HG03060 (cell line): ENCODE results near the gene RNASE2.
"Not testable (repeated sequence)": the region's sequence is repeated elsewhere in the genome, so short reads cannot be mapped to it uniquely, and the experiment has no call there.

Experiments
- ATAC-seq: cut with Tn5 transposase; IDR thresholded peaks from one replicate; pipeline ENCODE4 v1.9.1; 2021; ENCODE audit warnings: low read depth, moderate number of reproducible peaks; ENCODE audit not compliant: unreplicated experiment

RNASE2 gene

DNA sequence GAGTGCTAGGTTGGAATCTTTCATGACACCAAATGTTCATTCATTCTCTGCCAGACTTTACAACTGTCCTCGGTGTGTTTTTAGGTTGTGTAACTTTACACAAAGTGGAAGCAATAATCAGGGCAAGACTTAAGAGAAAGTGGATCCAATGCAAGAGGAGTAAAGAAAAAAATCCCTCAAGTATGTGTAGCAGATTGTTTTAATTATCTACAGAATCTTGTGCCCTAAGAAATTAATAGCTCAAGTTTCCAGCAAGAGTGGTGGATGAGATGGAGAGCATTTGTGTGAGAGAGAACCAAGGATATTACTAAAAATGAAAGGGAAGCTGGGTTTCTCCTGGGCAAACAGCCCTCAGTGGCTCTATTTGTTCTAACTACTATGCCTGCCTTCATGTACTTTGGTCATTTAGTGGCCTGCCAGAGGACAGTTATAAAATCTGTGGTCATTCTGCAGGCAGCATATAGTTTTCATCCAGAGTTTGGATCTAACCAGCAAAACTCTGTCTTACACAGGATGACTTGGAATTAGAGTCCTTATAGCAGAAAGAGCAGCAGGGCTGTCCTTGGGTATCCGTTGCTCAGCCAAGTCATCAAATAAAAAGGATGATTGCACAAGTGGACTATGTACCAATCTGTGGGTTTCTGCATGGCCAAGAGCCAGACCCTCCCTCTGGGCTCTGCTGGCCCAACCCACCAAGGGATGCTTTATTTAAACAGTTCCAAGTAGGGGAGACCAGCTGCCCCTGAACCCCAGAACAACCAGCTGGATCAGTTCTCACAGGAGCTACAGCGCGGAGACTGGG lies at the start of gene RNASE2:
Gene RNASE2 (plus strand): TSS at position 752 of the 802 bp plus-strand sequence. CDS start 285 bp downstream, outside the sequence.
- ATAC-seq = not testable (repeated sequence)

DNA sequence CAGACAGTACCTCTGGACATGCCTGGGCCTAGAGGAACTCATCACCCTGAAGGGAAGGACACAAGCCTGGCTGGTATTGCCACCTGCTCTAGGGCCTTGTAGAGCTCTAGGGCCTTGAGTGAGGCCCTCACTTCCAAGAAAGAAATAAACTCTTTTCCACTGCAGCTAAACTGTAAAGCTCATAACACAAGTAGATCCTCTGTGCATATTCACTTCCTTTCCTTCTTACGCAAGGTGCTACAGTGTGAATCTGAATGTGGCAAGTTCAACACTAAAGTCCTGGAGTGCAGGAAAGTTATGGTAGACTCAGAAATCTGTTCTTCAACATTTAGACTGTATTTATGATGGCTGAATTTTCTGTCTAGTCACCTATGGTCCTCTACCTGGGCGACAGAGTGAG lies 49.6 kb upstream of the RNASE2 start:
- ATAC-seq = no peak

DNA sequence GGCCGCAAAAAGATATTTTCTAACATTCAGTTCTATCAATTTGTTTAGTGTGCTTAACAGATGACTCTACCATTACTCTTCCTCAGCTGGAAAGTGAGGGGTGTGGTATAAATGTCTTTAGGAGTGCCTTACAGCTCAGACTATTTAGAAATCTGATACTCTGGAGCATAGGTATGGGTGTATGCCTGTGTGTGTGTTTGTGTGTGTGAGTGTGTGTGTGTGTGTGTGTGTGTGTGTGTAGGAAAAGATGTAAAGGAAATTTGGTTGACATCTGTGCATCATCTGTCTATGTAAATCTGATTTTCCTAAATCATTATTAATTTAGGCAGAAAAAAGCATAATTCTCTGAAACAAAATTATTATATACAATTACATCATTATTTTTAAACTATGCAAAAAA lies 48.1 kb upstream of the RNASE2 start:
- no peak for ATAC-seq

DNA sequence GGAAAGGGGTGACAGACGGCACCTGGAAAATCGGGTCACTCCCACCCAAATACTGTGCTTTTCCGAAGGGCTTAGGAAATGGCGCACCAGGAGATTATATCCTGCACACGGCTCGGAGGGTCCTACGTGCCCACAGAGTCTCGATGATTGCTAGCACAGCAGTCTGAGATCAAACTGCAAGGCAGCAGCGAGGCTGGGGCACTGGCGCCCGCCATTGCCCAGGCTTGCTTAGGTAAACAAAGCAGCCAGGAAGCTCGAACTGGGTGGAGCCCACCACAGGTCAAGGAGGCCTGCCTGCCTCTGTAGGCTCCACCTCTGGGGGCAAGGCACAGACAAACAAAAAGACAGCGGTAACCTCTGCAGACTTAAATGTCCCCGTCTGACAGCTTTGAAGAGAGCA lies 44.5 kb upstream of the RNASE2 start:
- ATAC-seq = not testable (repeated sequence)

DNA sequence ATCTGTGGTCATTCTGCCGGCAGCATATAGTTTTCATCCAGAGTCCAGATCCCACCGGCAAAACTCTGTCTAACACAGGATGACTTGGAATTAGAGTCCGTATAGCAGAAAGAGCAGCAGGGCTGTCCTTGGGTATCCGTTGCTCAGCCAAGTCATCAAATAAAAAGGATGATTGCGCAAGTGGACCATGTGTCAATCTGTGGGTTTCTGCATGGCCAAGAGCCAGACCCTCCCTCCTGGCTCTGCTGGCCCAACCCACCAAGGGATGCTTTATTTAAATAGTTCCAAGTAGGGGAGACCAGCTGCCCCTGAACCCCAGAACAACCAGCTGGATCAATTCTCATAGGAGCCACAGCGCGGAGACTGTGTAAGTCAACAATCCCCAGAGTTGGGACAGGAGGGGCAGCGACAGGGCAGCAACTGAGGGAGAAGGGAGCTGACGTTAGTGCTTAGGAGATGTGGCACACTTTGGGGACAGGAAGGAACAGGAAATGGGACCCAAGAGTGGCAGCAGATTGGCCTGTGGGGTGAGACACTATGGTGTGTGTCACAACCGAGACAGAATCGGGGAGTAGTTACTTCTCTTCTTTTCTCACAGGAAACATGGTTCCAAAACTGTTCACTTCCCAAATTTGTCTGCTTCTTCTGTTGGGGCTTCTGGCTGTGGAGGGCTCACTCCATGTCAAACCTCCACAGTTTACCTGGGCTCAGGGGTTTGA lies 36.1 kb upstream of the RNASE2 start:
- ATAC-seq = not testable (repeated sequence)

DNA sequence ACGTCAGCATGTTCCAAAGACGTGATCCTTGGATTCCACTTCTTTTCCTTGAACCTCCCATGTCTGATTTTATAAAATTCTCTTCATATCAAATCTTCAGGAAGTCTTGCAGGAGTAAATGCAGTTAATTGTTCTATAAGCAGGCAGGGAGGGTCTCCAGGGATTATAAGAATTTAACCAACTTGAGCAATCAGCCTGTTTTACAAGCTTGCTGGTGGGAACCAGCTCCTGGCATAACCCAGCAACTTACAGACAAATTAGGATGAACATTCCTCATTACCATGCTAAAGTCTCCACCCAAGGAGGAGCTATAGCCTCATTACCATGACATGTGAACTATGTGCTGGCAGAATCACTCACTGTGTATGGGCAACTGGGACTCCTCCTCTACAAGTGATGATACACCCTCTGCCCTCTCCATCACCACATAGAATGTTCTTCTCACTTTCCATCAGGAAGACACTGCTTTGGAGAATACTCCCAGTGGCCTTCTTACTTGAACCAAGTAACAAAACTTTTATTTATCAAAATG lies 31.5 kb upstream of the RNASE2 start:
- not testable (repeated sequence) for ATAC-seq

DNA sequence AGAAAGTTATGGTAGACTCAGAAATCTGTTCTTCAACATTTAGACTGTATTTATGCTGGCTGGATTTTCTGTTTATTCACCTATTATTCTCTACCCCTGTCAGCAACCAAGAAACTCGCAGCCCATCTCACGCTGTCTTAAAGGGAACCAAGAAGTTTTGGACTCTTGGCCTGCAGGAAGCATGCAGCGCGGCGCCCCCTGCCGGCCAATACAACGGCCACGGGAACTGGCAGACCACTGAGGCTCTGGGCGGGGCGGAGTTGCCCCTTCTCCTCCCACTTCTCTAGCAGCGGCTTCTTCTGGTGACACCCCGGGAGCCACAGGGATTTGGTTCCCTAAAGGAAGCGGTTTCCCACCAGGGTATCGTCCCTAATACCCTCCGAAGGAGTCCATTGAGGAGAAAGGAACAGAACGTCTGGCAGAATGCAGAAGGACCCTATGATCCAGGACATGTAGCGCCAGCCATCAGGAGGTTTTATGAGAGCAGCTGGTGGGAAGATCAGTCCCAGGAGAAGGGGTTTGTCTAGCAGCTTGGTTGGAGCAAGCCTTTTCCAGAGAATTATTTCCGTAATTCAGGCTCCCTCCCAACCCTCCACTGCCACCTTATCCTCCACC lies 21.0 kb upstream of the RNASE2 start:
- no peak for ATAC-seq

DNA sequence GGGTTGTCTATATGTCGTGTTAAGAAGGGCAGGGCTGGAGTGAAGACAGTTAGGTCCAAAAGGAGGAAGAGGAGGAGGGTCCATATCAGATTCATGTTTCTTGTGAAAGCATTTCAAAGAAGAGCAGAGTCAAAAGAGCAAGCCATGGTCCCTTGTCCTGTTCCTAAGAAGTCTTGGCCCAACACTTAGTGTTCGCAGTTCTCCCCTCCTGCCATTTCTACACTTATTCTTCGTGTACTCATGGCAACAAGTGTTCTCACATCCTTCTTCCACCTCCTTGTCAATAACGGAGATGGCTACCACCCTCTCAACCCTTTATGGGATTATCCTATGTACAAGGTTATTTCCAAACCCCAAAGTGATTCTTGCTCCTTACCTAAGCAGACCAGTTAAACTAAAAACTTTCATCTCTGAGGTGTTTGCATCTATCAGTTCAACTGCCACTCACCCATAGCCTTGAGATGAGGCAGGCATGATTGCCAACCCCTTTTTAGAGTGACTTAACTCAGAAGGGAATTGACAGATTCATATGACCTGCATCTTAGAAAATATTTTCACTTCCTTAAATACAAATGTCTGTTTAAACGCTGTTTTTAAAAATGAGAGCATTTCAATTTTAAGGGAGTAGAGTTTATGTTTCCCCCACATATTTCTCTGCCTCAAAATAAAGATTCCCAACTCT lies 19.8 kb upstream of the RNASE2 start:
- ATAC-seq = no peak

DNA sequence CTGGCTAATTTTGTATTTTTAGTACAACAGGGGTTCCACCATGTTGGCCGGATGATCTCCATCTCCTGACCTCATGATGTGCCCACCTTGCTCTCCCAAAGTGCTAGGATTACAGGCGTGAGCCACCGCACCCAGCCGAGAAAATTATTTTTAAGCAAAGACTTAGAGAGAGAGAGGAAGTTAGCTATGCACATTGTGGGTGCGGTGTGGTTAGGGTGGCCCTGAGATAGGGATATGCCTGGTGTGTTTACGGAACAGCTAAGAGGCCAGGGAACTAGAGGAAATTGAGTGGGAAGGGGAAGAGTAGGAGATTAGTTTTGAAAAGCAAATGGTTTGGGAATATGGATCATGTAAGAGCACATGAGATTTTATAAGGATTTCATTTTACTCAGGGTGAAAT lies 10.1 kb upstream of the RNASE2 start:
- not testable (repeated sequence) for ATAC-seq

DNA sequence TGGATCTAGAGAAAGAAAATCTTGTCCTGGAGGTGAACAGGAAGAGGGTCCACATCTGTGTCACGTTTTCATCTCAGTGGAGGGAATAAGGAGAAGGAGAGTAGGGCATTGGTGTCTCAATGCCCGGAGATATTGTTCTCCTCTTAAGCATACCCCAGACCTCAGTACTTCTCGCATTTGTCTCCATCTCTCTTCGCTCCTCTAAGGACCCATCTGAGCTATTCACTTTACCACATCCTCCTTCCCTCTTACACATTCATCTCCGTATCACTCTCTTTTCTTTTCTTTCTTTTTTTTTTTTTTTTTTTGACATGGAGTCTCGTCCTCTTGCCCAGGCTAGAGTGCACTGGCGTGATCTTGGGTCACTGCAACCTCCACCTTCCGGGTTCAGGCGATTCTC lies 8.6 kb upstream of the RNASE2 start:
- not testable (repeated sequence) for ATAC-seq

DNA sequence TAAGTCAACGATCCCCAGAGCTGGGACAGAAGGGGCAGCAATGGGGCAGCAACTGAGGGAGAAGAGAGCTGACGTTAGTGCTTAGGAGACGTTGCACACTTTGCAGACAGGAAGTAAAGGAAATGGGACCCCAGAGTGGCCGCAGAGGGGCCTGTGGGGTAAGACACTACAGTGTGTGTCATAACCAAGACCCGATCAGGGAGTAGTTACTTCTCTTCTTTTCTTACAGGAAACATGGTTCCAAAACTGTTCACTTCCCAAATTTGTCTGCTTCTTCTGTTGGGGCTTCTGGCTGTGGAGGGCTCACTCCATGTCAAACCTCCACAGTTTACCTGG lies 219 bp downstream of the RNASE2 start:
- not testable (repeated sequence) for ATAC-seq

DNA sequence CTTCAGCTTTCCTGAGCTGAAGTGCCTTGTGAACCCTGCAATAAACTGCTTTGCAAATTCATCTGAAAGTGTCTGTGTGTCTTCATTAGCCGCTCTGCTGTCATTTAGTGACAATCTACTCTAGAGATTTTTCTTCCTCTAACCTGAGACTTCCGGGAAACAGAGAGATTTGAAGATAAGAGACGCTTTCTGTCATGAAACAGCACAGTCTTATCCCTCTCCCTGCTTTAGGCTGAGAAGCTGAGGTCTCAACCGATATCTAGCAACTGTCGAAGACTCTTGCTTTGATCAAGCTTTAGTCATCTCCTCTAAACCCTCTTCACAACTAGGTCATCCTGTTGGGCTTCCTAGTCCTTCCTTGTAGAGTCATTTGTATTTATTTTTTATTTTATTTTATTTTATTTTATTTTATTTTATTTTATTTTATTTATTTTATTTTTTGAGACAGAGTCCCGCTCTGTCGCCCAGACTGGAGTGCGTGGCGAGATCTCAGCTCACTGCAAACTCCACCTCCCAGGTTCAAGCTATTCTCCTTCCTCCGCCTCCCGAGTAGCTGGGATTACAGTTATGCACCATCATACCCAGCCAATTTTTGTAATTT lies 1.2 kb downstream of the RNASE2 start:
- no peak for ATAC-seq

DNA sequence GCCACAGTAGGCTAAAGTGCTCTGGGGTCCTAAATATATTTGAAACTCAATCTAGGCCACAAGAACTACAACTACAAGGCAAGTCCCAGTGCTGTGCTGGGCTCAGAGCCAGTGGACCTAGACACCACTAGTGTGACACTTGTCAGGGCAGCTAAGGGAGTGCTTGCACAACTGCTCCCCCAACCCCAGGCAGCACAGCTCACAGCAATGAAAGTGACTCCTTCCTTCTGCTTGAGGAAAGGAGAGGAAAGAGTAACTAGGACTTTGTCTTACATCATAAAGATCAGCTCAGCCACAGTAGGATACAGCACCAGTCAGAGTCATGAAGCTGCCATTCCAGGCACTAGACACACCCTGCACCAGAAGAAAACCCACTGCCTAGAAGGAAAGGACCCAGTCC lies 3.7 kb downstream of the RNASE2 start:
- not testable (repeated sequence) for ATAC-seq

DNA sequence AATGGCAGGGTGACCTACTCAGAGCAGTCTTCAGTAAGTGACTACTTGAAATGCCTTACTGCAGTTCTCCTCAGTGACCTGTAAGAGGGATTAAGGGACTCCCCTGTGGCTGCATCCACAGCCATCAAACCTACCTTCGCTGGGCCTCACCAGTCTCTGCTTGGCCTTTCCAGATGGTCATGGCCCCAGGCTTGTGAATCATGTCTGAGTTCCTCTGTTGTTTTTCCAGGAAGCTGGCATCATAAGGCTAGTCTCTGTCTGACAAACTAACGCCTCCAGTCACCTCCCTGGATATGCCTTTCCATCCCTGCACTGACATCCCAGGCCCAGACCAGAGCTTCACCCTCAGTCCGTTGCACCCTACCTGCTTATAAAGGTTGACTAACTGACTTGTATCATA lies 14.0 kb downstream of the RNASE2 start:
- ATAC-seq = no peak

DNA sequence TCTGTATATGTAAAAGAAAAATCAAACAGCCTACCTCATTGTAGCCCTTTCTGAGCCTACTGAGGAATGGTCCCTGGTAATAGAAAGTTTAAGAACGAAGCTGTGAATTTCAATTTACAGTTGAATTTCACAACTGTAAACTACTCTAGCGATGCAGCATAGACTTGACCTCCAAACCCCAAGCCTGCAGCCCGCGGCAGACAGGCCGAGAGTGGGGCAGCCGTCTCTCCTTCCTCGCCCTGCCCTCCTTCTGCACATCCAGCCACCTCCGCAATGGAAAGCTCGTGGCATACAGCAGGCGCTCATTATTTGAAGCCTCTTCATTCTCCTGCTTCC lies 15.3 kb downstream of the RNASE2 start:
- ATAC-seq = no peak

DNA sequence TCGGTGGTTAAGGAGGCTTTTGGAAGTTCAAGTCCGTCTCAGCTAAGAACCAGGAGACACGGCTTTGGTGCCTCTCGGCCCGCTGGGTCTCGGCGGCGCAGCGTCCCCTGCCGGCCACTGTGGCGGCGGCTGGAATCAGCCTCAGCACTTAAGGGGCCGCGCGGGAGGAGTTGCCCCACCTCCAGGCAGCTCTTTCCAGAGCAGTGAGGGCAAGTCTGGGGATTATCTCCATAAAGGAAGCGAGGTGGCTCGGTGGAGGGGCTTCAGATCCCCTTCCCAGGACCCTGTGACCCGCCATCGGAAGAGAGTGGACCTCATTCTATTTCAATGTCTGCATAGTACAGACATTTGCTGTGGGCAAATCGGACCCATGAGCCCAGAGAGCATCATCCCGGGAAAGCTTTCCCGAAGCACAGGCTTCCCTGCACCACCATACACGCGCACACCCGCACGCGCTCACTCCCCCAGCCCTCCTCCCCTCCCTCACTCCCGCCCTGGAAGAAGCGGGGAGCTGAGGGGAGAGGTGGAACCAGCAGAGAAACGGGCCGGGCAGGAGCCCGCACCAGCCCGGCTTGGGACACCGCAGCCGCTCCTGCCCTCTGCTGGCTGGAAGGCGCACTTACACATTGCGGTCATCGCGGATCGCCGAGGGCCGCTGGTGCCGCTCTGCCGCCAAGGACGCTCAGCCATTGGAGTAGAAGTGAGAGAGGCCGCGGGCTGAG lies 15.9 kb downstream of the RNASE2 start:
- ATAC-seq = no peak

DNA sequence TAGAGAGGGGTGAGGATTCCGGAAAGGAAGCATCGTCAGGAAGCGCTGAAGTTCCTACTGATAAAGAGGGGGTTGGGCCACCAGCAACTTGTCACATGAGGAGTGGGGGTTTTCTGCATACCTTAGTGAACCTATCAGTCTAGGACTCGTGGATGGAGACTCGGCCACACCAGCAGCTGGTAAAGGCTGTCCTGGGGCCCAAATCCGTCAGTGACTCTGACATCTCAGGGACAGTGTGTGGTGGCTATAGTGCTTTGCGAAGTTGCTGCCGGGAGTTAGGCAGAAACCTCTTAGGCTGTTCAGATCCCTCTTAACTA lies 16.4 kb downstream of the RNASE2 start:
- ATAC-seq = no peak

DNA sequence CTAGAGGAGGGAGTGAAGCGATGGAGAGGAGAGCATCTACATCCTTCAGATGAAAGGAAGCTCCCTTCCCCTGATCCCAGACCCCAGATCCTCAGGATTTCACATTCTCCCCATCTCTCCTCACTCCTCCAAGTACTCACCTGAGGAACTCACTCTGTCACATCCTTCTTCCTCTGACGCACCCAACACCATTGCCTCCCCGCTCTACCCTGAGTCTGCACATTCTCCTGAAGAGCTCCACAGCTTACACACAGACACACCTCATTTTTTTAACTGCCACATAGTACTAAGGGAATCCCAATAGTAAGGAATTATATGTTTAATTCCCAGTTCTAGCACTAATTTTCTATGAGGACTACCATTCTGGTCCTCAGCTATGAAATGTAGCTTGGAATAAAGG lies 18.2 kb downstream of the RNASE2 start:
- no peak for ATAC-seq

DNA sequence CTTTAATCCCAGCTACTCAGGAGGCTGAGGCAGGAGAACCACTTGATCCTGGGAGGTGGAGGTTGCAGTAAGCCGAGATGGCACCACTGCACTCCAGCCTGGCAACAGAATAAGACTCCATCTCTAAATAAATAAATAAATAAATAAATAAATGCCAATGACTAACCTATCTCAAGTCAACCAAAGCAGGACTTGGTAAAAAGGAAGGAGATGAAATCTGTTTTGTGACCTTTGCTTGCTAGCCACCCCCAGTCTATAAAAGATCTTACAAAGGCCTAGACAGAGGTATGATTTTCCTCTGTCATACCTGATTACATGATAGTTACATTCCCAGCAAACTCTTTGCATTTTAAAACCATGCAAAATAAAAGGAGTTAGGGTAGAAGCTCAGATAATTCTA lies 21.0 kb downstream of the RNASE2 start:
- ATAC-seq = no peak

DNA sequence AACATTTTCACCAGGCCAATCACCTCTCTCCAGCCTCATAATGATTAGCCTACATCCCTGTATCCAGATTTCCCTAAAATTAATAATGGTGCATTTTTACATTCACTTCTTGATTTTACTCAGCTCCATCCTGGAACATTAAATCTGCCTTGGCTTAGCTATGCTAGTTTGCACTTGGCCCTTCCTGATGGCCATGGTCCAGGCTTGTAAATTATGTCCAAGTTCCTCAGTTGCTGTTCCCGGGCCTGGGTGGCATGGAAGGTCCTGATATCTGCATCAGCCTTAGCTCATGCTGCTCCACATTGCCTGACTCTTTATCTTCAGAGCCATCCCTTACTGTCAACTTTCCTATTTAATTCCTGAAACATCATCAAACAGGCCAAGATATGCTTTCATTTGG lies 23.4 kb downstream of the RNASE2 start:
- ATAC-seq = no peak
